Immature natural killer cell (primary cell): ENCODE data around the gene H6PD. TPM values are rescaled to one million over a fixed set of nuclear protein-coding genes. Genes with fewer than 3 reads are reported as not detected.
"Not testable (repeated sequence)": the region's sequence is repeated elsewhere in the genome, so short reads cannot be mapped to it uniquely, and the experiment has no call there.

ENCODE experiments used
- DNase-seq, 3 donors: peaks; one replicate each; pipeline ENCODE4 v3.0.0; 2022; ENCODE audit warnings: mixed read lengths in 1 of 3
- H3K27ac Mint-ChIP-seq, 6 donors: one replicate each; pipeline ENCODE4 v1.8.0; 2020; ENCODE audit warnings: mixed read lengths in 6 of 6, mild to moderate bottlenecking in 5 of 6, inconsistent platforms in 4 of 6, moderate library complexity in 3 of 6
- H3K27me3 Mint-ChIP-seq, 3 donors: one replicate each; pipeline ENCODE4 v1.8.0; 2020 to 2021; ENCODE audit warnings: low read depth in 3 of 3, mild to moderate bottlenecking in 3 of 3, mixed read lengths in 3 of 3, moderate library complexity in 3 of 3, inconsistent platforms in 1 of 3
- H3K36me3 Mint-ChIP-seq, 3 donors: one replicate each; pipeline ENCODE4 v1.8.0; 2020; ENCODE audit warnings: mixed read lengths in 3 of 3, inconsistent platforms in 2 of 3, mild to moderate bottlenecking in 2 of 3
- H3K4me1 Mint-ChIP-seq, 2 donors: one replicate each; pipeline ENCODE4 v1.8.0; 2020; ENCODE audit warnings: inconsistent platforms in 2 of 2, mild to moderate bottlenecking in 2 of 2, mixed read lengths in 2 of 2, moderate library complexity in 1 of 2
- H3K4me3 Mint-ChIP-seq, 5 donors: one replicate each; pipeline ENCODE4 v1.8.0; 2020; ENCODE audit warnings: mild to moderate bottlenecking in 5 of 5, mixed read lengths in 5 of 5, inconsistent platforms in 3 of 5, moderate library complexity in 3 of 5
- H3K9me3 Mint-ChIP-seq, 6 donors: one replicate each; pipeline ENCODE4 v1.8.0; 2020; ENCODE audit warnings: mild to moderate bottlenecking in 6 of 6, mixed read lengths in 6 of 6, inconsistent platforms in 4 of 6, moderate library complexity in 3 of 6
- polyA plus RNA-seq, 3 donors: library from polyadenylated mRNA; unstranded; fragments of 300-500 nt; fragmentation: Illumina TruSeq; gene quantifications; one replicate each; pipeline ENCODE4 v1.2.3, GENCODE V29; 2021

The H6PD gene
- polyA plus RNA-seq, 3 donors from 2014 or later = 6.2 to 15.4 (median 9.0) TPM

GRCh38 chr1:9298282-9298681 lies 63.7 kb downstream of the H6PD start:
- no peak for DNase-seq
- Mint-ChIP-seq H3K9me3 (no peaks in the 10 kb centered on the region), H3K27ac (no peak overlapping the region), H3K27me3 (peaks cover 5 to 7% (median 6%) of the 10 kb centered on the region in 3 donors), H3K36me3 (peaks cover 0 to 7% (median 0%) of the 10 kb centered on the region in 3 donors), H3K4me1 (peaks cover 0 to 22% of the 10 kb centered on the region in 2 donors), H3K4me3 (no peak overlapping the region)

GRCh38 chr1:9299571-9300541 lies 65.3 kb downstream of the H6PD start:
- not testable (repeated sequence) for H3K4me3 Mint-ChIP-seq, H3K36me3 Mint-ChIP-seq, H3K27me3 Mint-ChIP-seq, H3K9me3 Mint-ChIP-seq, DNase-seq
- peaks cover 0 to 22% of the 10 kb centered on the region in 2 donors for H3K4me1 Mint-ChIP-seq
- H3K27ac Mint-ChIP-seq = peak overlapping the region in 1 of 6 donors; percentile 6

GRCh38 chr1:9300573-9300972 lies 66.0 kb downstream of the H6PD start:
- H3K4me1 Mint-ChIP-seq = peaks cover 0 to 21% of the 10 kb centered on the region in 2 donors
- H3K4me3 Mint-ChIP-seq = no peak overlapping the region
- peaks cover 0 to 7% (median 0%) of the 10 kb centered on the region in 3 donors for H3K36me3 Mint-ChIP-seq
- no peaks in the 10 kb centered on the region for H3K9me3 Mint-ChIP-seq
- peaks cover 5 to 6% (median 5%) of the 10 kb centered on the region in 3 donors for H3K27me3 Mint-ChIP-seq
- no peak for DNase-seq
- peak overlapping the region in 1 of 6 donors; percentile 6 for H3K27ac Mint-ChIP-seq

- Mint-ChIP-seq H3K9me3 (no peaks in the 10 kb centered on the region), H3K4me3 (no peak overlapping the region), H3K27ac (no peak overlapping the region), H3K4me1 (peaks cover 0 to 13% of the 10 kb centered on the region in 2 donors), H3K27me3 (peaks cover 0 to 2% (median 2%) of the 10 kb centered on the region in 3 donors), H3K36me3 (no peaks in the 10 kb centered on the region)
- no peak for DNase-seq
Observed at GRCh38 chr1:9302745-9303524, 68.4 kb downstream of the H6PD start.

GRCh38 chr1:9303916-9304315 lies 69.3 kb downstream of the H6PD start:
- H3K27ac Mint-ChIP-seq = no peak overlapping the region
- DNase-seq = no peak
- H3K36me3 Mint-ChIP-seq = no peaks in the 10 kb centered on the region
- peaks cover 0 to 2% (median 2%) of the 10 kb centered on the region in 3 donors for H3K27me3 Mint-ChIP-seq
- no peak overlapping the region for H3K4me3 Mint-ChIP-seq
- H3K4me1 Mint-ChIP-seq = peaks cover 0 to 13% of the 10 kb centered on the region in 2 donors
- no peaks in the 10 kb centered on the region for H3K9me3 Mint-ChIP-seq

GRCh38 chr1:9305216-9305615 lies 70.6 kb downstream of the H6PD start:
- Mint-ChIP-seq H3K27me3 (peaks cover 0 to 5% (median 2%) of the 10 kb centered on the region in 3 donors), H3K36me3 (no peaks in the 10 kb centered on the region), H3K4me1 (peaks cover 0 to 11% of the 10 kb centered on the region in 2 donors), H3K4me3 (no peak overlapping the region), H3K27ac (no peak overlapping the region), H3K9me3 (no peaks in the 10 kb centered on the region)
- DNase-seq = no peak

- no peaks in the 10 kb centered on the region for H3K9me3 Mint-ChIP-seq
- peaks cover 0 to 5% (median 2%) of the 10 kb centered on the region in 3 donors for H3K27me3 Mint-ChIP-seq
- H3K27ac Mint-ChIP-seq = peak overlapping the region in 1 of 6 donors; percentile 5
- DNase-seq = no peak
- no peak overlapping the region for H3K4me3 Mint-ChIP-seq
- H3K4me1 Mint-ChIP-seq = peaks cover 0 to 3% of the 10 kb centered on the region in 2 donors
- no peaks in the 10 kb centered on the region for H3K36me3 Mint-ChIP-seq
Observed at GRCh38 chr1:9306006-9306405, 71.4 kb downstream of the H6PD start.

- no peak for DNase-seq
- Mint-ChIP-seq H3K36me3 (no peaks in the 10 kb centered on the region), H3K4me3 (no peak overlapping the region), H3K9me3 (no peaks in the 10 kb centered on the region), H3K27me3 (peaks cover 0 to 5% (median 4%) of the 10 kb centered on the region in 3 donors), H3K27ac (no peak overlapping the region), H3K4me1 (no peaks in the 10 kb centered on the region)
Observed at GRCh38 chr1:9307303-9307702, 72.7 kb downstream of the H6PD start.

- no peaks in the 10 kb centered on the region for H3K9me3 Mint-ChIP-seq
- no peaks in the 10 kb centered on the region for H3K36me3 Mint-ChIP-seq
- H3K4me1 Mint-ChIP-seq = no peaks in the 10 kb centered on the region
- no peak for DNase-seq
- no peak overlapping the region for H3K4me3 Mint-ChIP-seq
- H3K27me3 Mint-ChIP-seq = peaks cover 3 to 4% (median 3%) of the 10 kb centered on the region in 3 donors
- H3K27ac Mint-ChIP-seq = no peak overlapping the region
Observed at GRCh38 chr1:9308236-9308785, 73.7 kb downstream of the H6PD start.

GRCh38 chr1:9309080-9309479 lies 74.5 kb downstream of the H6PD start:
- H3K36me3 Mint-ChIP-seq = no peaks in the 10 kb centered on the region
- no peak overlapping the region for H3K4me3 Mint-ChIP-seq
- no peaks in the 10 kb centered on the region for H3K9me3 Mint-ChIP-seq
- no peak for DNase-seq
- H3K4me1 Mint-ChIP-seq = no peaks in the 10 kb centered on the region
- H3K27ac Mint-ChIP-seq = no peak overlapping the region
- peaks cover 3 to 4% (median 3%) of the 10 kb centered on the region in 3 donors for H3K27me3 Mint-ChIP-seq

- peaks cover 3 to 4% (median 3%) of the 10 kb centered on the region in 3 donors for H3K27me3 Mint-ChIP-seq
- H3K36me3 Mint-ChIP-seq = no peaks in the 10 kb centered on the region
- no peaks in the 10 kb centered on the region for H3K9me3 Mint-ChIP-seq
- DNase-seq = no peak
- no peak overlapping the region for H3K27ac Mint-ChIP-seq
- H3K4me3 Mint-ChIP-seq = no peak overlapping the region
- no peaks in the 10 kb centered on the region for H3K4me1 Mint-ChIP-seq
Observed at GRCh38 chr1:9309991-9310390, 75.4 kb downstream of the H6PD start.

- no peaks in the 10 kb centered on the region for H3K9me3 Mint-ChIP-seq
- no peaks in the 10 kb centered on the region for H3K36me3 Mint-ChIP-seq
- DNase-seq = no peak
- no peak overlapping the region for H3K4me3 Mint-ChIP-seq
- no peaks in the 10 kb centered on the region for H3K4me1 Mint-ChIP-seq
- H3K27ac Mint-ChIP-seq = no peak overlapping the region
- H3K27me3 Mint-ChIP-seq = peaks cover 3 to 7% (median 3%) of the 10 kb centered on the region in 3 donors
Observed at GRCh38 chr1:9311029-9311428, 76.5 kb downstream of the H6PD start.

GRCh38 chr1:9311479-9311878 lies 76.9 kb downstream of the H6PD start:
- no peaks in the 10 kb centered on the region for H3K9me3 Mint-ChIP-seq
- H3K36me3 Mint-ChIP-seq = no peaks in the 10 kb centered on the region
- no peak overlapping the region for H3K4me3 Mint-ChIP-seq
- H3K27ac Mint-ChIP-seq = no peak overlapping the region
- peaks cover 3 to 7% (median 3%) of the 10 kb centered on the region in 3 donors for H3K27me3 Mint-ChIP-seq
- no peaks in the 10 kb centered on the region for H3K4me1 Mint-ChIP-seq
- no peak for DNase-seq
